Endothelial cell of umbilical vein (primary cell): ENCODE data around the gene KRT32. TPM values are rescaled to one million over a fixed set of nuclear protein-coding genes. Genes with fewer than 3 reads are reported as not detected.

Experiments
- BruUV-seq: library from RNA; stranded (reverse); fragments of 400-500 nt; replicated peaks from 2 replicates; lab custom pipeline; 2021; lab: Mats Ljungman, UMichigan
- CTCF ChIA-PET: fragments of 300-600, 350-600 bp; sonication (Branson Sonifier 250); formaldehyde crosslinking; loops from one replicate; lab custom pipeline; 2021; ENCODE audit warnings: antibody characterized with exemption, inconsistent platforms; lab: Charles Lee
- POLR2A ChIA-PET: fragments of 300-600, 350-600 bp; sonication (Branson Sonifier 250); formaldehyde crosslinking; loops from one replicate; lab custom pipeline; 2021; ENCODE audit warnings: antibody characterized with exemption, inconsistent platforms; lab: Charles Lee
- DNase-seq: peaks from one replicate; pipeline ENCODE4 v3.0.0-alpha.2; 2011; ENCODE audit warnings: low read depth, low spot score
- FAIRE-seq: peaks from 2 replicates; lab custom pipeline; 2011; peaks lifted over from hg19 to GRCh38; lab: Jason Lieb, UNC
- H2AFZ ChIP-seq: 2 replicates; pipeline ENCODE4 v1.6.0; 2012; ENCODE audit warnings: low read depth, low read length, control low read depth, inconsistent platforms
- H3K27ac ChIP-seq: 2 replicates; pipeline ENCODE4 v1.5.1; 2011; ENCODE audit warnings: low read depth, mild to moderate bottlenecking, control low read depth, low read length, moderate library complexity; ENCODE audit not compliant: insufficient read depth
- H3K27me3 ChIP-seq, 2 experiments: 2 replicates each; pipeline versions ENCODE4 v1.6.0 to v1.6.1; 2011; ENCODE audit warnings: low read length in 2 of 2, mixed read lengths in 1 of 2; ENCODE audit not compliant: control insufficient read depth in 2 of 2, insufficient read depth in 2 of 2
- H3K36me3 ChIP-seq, 2 experiments: 2 replicates in 1 of 2; 3 replicates in 1 of 2; pipeline ENCODE4 v1.5.1; 2011; ENCODE audit warnings: low read length in 2 of 2, mild to moderate bottlenecking in 1 of 2, moderate library complexity in 1 of 2; ENCODE audit not compliant: control insufficient read depth in 2 of 2, insufficient read depth in 2 of 2; ENCODE audit errors: extremely low read depth in 1 of 2
- H3K4me1 ChIP-seq: 3 replicates; pipeline ENCODE4 v1.5.1; 2011; ENCODE audit warnings: mild to moderate bottlenecking, low read length; ENCODE audit not compliant: control insufficient read depth, insufficient read depth; ENCODE audit errors: extremely low read depth
- H3K4me2 ChIP-seq: 2 replicates; pipeline ENCODE4 v1.6.1; 2011; ENCODE audit warnings: low read length, control low read depth, mixed read lengths; ENCODE audit not compliant: insufficient read depth
- H3K4me3 ChIP-seq, 3 experiments: fragments of 200-600 bp in 1 of 3; sonication (generic), shearing (Covaris generic) in 1 of 3; replicated peaks in 1 of 3; 2 replicates each; pipeline ENCODE4 v1.5.1; 2011 to 2016; ENCODE audit warnings: control low read depth in 3 of 3, low read length in 3 of 3, mild to moderate bottlenecking in 2 of 3, inconsistent platforms in 1 of 3, low read depth in 1 of 3, moderate library complexity in 1 of 3; ENCODE audit not compliant: insufficient read depth in 1 of 3
- H3K79me2 ChIP-seq: 2 replicates; pipeline ENCODE4 v1.6.0; 2012; ENCODE audit warnings: low read length, inconsistent platforms; ENCODE audit not compliant: control insufficient read depth, insufficient read depth
- H3K9ac ChIP-seq: replicated peaks from 2 replicates; pipeline ENCODE3; 2011; ENCODE audit warnings: low read length, control low read depth; ENCODE audit not compliant: insufficient read depth; ENCODE audit errors: extremely low read depth
- H3K9me1 ChIP-seq: replicated peaks from 3 replicates; pipeline ENCODE4 v1.6.0; 2011; ENCODE audit warnings: mild to moderate bottlenecking, low read length; ENCODE audit not compliant: control insufficient read depth, insufficient read depth; ENCODE audit errors: extremely low read depth
- H3K9me3 ChIP-seq: replicated peaks from 2 replicates; pipeline ENCODE4 v1.5.1; 2012; ENCODE audit warnings: low read length, inconsistent platforms; ENCODE audit not compliant: control insufficient read depth, insufficient read depth
- H4K20me1 ChIP-seq: replicated peaks from 2 replicates; pipeline ENCODE3; 2011; ENCODE audit warnings: mild to moderate bottlenecking, low read length; ENCODE audit not compliant: control insufficient read depth, insufficient read depth; ENCODE audit errors: extremely low read depth
- EZH2 ChIP-seq: IDR thresholded peaks from 2 replicates; pipeline ENCODE4 v1.6.1; 2012; ENCODE audit warnings: borderline replicate concordance, low read depth, mild to moderate bottlenecking, moderate library complexity, low read length, inconsistent platforms; ENCODE audit not compliant: severe bottlenecking
- FOS ChIP-seq: IDR thresholded peaks from 2 replicates; pipeline ENCODE4 v1.6.1; 2011; ENCODE audit warnings: mild to moderate bottlenecking, low read length, moderate library complexity, borderline replicate concordance; ENCODE audit not compliant: insufficient read depth
- GATA2 ChIP-seq: IDR thresholded peaks from 2 replicates; pipeline ENCODE4 v1.7.0; 2011; ENCODE audit warnings: low read depth, mild to moderate bottlenecking, moderate library complexity, mixed read lengths, low read length; ENCODE audit not compliant: insufficient read length, insufficient read depth
- JUN ChIP-seq: IDR thresholded peaks from 2 replicates; pipeline ENCODE4 v1.6.1; 2011; ENCODE audit warnings: borderline replicate concordance, low read depth; ENCODE audit not compliant: insufficient read length, insufficient read depth
- MYC ChIP-seq: IDR thresholded peaks from one replicate; pipeline ENCODE4 v1.6.1; 2011; ENCODE audit warnings: mild to moderate bottlenecking, low read depth, low read length
- POLR2A ChIP-seq: IDR thresholded peaks from 2 replicates; pipeline ENCODE4 v1.6.1; 2012; ENCODE audit warnings: low read depth, mild to moderate bottlenecking, control low read depth, low read length
- POLR2AphosphoS5 ChIP-seq: IDR thresholded peaks from 2 replicates; pipeline ENCODE4 v1.6.1; 2012; ENCODE audit warnings: low read depth, mild to moderate bottlenecking, control low read depth, low read length, moderate library complexity; ENCODE audit not compliant: insufficient read depth
- dilution Hi-C: fragments of 300-500 bp; cut with MboI; formaldehyde crosslinking; loops from one replicate; pipeline ENCODE4 v1.15.0; 2019; ENCODE audit warnings: low sequenced_read_pairs; ENCODE audit not compliant: extremely low pct_ligation_motif_present
- intact Hi-C: fragments of 100-400 bp; cut with micrococcal nuclease; formaldehyde crosslinking; loops from one replicate; pipeline ENCODE4 v1.10.0; 2022
- polyA plus RNA-seq, 4 experiments: library from polyadenylated mRNA; depleted of rRNA in 3 of 4; stranded (reverse) in 3 of 4; unstranded in 1 of 4; fragments of >200 nt; gene quantifications; 2 replicates each; pipeline versions ENCODE4 v1.2.1 to v1.2.3, GENCODE V29; 2011 to 2012; ENCODE audit warnings: missing spikeins in 1 of 4
- total RNA-seq: library from RNA; stranded (reverse); gene quantifications from 2 replicates; pipeline ENCODE4 v1.2.3, GENCODE V29; 2021
- TF ChIP-seq, protein P1 (sequence below): IDR thresholded peaks from 2 replicates; pipeline ENCODE4 v1.6.1; 2011; ENCODE audit not compliant: insufficient read depth, insufficient read length
- TF ChIP-seq, protein P2 (sequence below), 2 donors: IDR thresholded peaks; 1 replicate in 1 of 2; 2 replicates in 1 of 2; pipeline ENCODE4 v1.5.1; 2011; ENCODE audit warnings: low read length in 2 of 2, mild to moderate bottlenecking in 2 of 2, moderate library complexity in 2 of 2, control low read depth in 1 of 2, inconsistent platforms in 1 of 2, low read depth in 1 of 2; ENCODE audit not compliant: insufficient read depth in 1 of 2; ENCODE audit errors: extremely low read depth in 1 of 2

Gene KRT32
- total and polyA plus RNA-seq, 2 donors (not counting 3 experiments of a cell fraction or from before 2014, with no cell fraction given) = not detected

DNA sequence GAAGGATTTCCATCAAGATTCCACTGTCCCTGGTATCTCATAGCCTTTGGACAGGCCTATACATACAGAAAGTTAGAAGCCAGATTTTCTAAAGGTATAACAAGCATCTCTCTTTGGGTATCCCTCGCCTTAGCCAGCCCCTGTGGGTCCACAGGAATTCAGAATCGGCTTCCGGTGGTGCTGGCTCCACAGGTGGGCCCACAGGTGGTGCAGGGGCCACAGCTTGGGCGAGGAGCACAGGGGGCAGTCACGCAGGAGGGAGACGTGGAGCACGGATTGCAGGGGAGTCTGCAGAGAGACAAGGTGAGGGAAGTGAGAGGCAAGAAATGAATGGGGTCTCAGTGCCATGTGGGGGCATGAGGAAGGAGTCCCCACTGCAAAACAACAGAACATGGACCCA is 29.9 kb downstream of the KRT32 start:
- no peaks in the 10 kb centered on the region for H3K9me1 ChIP-seq

More for the DNA sequence above, 29.9 kb downstream of the KRT32 start:
- Histone ChIP-seq H3K4me3 (no peak overlapping the region), H3K9ac (no peak overlapping the region), H3K4me1 (no peaks in the 10 kb centered on the region), H2AFZ (no peak overlapping the region), H3K27me3 (peaks cover 2 to 5% of the 10 kb centered on the region in 2 experiments), H4K20me1 (no peaks in the 10 kb centered on the region), H3K9me3 (no peaks in the 10 kb centered on the region), H3K27ac (no peak overlapping the region), H3K79me2 (no peaks in the 10 kb centered on the region), H3K36me3 (no peaks in the 10 kb centered on the region), H3K4me2 (no peak overlapping the region)
- POLR2A ChIA-PET = no interaction called here
- intact Hi-C loops (no loop called here), dilution Hi-C loops (no loop called here)
- no peak for DNase-seq
- BruUV-seq = no TSS peak
- no peak for TF ChIP-seq FOS
- no peak for TF ChIP-seq POLR2A
- TF ChIP-seq JUN = no peak
- TF ChIP-seq, protein P1, sequence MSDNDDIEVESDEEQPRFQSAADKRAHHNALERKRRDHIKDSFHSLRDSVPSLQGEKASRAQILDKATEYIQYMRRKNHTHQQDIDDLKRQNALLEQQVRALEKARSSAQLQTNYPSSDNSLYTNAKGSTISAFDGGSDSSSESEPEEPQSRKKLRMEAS = no peak
- no peak for TF ChIP-seq MYC
- no peak for TF ChIP-seq GATA2
- TF ChIP-seq POLR2AphosphoS5 = no peak
- TF ChIP-seq, protein P2, sequence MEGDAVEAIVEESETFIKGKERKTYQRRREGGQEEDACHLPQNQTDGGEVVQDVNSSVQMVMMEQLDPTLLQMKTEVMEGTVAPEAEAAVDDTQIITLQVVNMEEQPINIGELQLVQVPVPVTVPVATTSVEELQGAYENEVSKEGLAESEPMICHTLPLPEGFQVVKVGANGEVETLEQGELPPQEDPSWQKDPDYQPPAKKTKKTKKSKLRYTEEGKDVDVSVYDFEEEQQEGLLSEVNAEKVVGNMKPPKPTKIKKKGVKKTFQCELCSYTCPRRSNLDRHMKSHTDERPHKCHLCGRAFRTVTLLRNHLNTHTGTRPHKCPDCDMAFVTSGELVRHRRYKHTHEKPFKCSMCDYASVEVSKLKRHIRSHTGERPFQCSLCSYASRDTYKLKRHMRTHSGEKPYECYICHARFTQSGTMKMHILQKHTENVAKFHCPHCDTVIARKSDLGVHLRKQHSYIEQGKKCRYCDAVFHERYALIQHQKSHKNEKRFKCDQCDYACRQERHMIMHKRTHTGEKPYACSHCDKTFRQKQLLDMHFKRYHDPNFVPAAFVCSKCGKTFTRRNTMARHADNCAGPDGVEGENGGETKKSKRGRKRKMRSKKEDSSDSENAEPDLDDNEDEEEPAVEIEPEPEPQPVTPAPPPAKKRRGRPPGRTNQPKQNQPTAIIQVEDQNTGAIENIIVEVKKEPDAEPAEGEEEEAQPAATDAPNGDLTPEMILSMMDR (IDR thresholded peaks at IDR 0.05; ENCODE audit: extremely low read depth in 1 of 2, insufficient read depth in 1 of 2, low read depth in 1 of 2, low read length in 2 of 2) = no peak
- no peak for TF ChIP-seq EZH2
- FAIRE-seq = no peak
- CTCF ChIA-PET = interaction anchor here (1.0 kb wide), 1 partner anchor 111 kb away, joined by 3 read pairs; no protein-coding TSS in a partner anchor
